HG02884 (cell line): ENCODE data around the gene ATP10A.

Experiments used
- ATAC-seq: cut with Tn5 transposase; IDR thresholded peaks from one replicate; pipeline ENCODE4 v1.9.1; 2021; ENCODE audit warnings: mild to moderate bottlenecking, moderate library complexity; ENCODE audit not compliant: unreplicated experiment

ATP10A gene

GRCh38 chr15:25708391-25708790 lies 154.7 kb downstream of the ATP10A start:
- ATAC-seq, result no peak

- ATAC-seq, result no peak
These were observed 155.3 kb downstream of the ATP10A start for GRCh38 chr15:25707656-25708365.

- ATAC-seq, result no peak
These were observed 156.8 kb downstream of the ATP10A start for GRCh38 chr15:25706176-25706955.

- ATAC-seq, result no peak
These were observed 157.6 kb downstream of the ATP10A start for GRCh38 chr15:25705433-25706115.

- no peak for ATAC-seq
These were observed 159.4 kb downstream of the ATP10A start for GRCh38 chr15:25703726-25704125.

- no peak for ATAC-seq
These were observed 161.2 kb downstream of the ATP10A start for GRCh38 chr15:25701721-25702465.

- ATAC-seq, result no peak
These were observed 162.2 kb downstream of the ATP10A start for GRCh38 chr15:25700916-25701315.

GRCh38 chr15:25697586-25697985 lies 165.5 kb downstream of the ATP10A start:
- ATAC-seq, result no peak

- ATAC-seq, result no peak
These were observed 167.0 kb downstream of the ATP10A start for GRCh38 chr15:25695875-25696760.

GRCh38 chr15:25694823-25695312 lies 168.3 kb downstream of the ATP10A start:
- no peak for ATAC-seq

GRCh38 chr15:25694239-25694584 lies 168.9 kb downstream of the ATP10A start:
- no peak for ATAC-seq

GRCh38 chr15:25693321-25694238 lies 169.5 kb downstream of the ATP10A start:
- ATAC-seq, result peak; percentile 60

GRCh38 chr15:25691544-25692430 lies 171.3 kb downstream of the ATP10A start:
- no peak for ATAC-seq

- ATAC-seq, result no peak
These were observed 172.2 kb downstream of the ATP10A start for GRCh38 chr15:25690673-25691543.

GRCh38 chr15:25689592-25689991 lies 173.5 kb downstream of the ATP10A start:
- no peak for ATAC-seq

GRCh38 chr15:25688166-25688565 lies 175.0 kb downstream of the ATP10A start:
- no peak for ATAC-seq

- ATAC-seq, result no peak
These were observed 175.4 kb downstream of the ATP10A start for GRCh38 chr15:25687689-25688088.
